HG03060 (cell line): ENCODE measurements around the gene PDE2A.

Experiments
- ATAC-seq: cut with Tn5 transposase; IDR thresholded peaks from one replicate; pipeline ENCODE4 v1.9.1; 2021; ENCODE audit warnings: low read depth, moderate number of reproducible peaks; ENCODE audit not compliant: unreplicated experiment

Gene PDE2A

DNA sequence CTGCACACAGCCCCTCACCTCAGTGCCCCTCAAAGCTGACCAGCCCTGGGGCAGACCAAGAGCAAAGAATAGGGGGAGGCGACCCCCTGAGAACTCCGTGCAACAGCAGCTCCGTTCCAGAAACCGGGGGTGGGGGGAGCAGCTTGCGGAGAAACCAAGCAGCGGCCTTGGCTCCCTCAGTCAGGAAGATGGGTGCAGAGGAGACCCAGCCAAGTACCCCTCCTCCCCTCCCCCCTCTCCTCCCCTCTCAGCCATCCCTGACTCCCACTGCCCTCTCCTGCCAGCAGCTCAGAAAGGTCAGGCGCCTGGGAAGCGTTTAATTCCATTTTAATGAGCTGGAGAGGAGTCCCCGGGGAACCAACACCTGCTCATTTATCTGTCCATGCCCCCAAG lies 78.9 kb downstream of the PDE2A start:
- ATAC-seq, result no peak

DNA sequence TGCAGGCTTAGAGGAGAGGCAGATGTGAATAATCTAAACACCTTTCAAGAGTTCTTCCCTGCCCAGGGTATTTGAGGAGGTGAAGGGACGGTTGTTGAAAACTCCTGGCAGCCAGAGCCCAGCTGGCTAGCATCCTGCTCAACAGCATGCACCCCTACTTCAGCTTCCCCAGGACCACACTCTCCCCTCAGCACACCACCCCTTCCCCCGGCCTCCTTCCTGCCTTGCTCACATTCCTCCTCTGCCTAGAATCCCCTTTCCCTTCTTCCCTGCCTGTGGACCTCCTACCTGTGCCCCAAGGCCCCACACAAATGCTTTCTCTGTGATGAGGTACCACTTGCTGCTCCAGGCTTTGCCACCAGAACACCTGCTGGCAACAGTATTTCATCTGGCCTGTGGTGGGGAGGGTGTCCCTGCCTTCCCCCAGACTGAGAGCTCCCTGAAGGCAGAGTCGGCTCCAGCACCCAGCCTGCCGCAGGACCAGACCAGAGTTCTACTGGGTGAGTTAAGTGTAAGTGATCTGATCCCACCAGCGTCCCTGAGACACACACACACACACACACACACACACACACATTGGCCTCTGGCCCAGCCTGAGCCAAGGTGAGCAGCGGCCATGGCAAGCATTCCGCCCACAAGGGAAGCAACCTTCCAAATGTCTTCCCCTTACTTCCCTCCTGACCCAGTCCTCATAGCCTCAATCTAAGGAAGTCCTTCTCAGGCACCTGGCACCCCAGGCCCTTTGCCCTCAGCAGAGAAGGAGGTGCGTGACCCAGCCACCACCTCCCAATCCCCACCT lies 79.5 kb downstream of the PDE2A start:
- no peak for ATAC-seq

DNA sequence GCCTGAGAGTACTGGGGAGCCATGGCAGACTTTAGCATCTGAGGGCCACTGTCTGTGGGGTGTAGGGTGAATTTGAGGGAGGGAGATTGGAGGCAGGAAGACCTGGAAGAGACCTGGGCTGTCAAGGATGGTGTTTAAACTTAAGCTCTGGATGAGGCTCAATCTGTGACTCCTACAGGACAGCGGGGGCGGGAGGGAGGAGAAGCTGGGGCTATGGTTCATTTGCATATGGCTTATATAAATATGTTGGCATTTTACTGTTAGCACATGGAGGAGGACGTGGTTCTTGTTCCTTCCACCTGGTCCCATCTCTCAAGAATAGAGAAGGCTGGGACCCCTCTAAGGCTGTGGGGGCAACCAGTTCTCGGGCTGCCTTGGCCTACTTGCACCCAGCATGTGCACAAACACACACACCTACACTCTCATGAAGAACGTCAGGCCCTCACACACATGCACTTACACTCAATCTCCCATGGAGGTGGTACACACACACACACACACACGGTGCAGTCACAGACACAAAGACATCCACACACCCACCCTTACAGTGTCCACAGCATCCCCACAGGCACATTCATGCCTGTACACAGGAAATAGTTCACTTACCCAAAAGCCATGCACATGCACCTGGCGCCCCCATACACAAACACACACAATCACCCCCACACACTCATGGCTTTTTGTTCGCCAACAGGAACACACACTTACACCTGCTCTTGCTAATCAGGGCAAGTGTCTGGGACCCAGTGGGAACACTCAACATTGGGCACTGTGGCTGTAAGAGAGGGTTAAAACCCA lies 81.3 kb downstream of the PDE2A start:
- no peak for ATAC-seq

DNA sequence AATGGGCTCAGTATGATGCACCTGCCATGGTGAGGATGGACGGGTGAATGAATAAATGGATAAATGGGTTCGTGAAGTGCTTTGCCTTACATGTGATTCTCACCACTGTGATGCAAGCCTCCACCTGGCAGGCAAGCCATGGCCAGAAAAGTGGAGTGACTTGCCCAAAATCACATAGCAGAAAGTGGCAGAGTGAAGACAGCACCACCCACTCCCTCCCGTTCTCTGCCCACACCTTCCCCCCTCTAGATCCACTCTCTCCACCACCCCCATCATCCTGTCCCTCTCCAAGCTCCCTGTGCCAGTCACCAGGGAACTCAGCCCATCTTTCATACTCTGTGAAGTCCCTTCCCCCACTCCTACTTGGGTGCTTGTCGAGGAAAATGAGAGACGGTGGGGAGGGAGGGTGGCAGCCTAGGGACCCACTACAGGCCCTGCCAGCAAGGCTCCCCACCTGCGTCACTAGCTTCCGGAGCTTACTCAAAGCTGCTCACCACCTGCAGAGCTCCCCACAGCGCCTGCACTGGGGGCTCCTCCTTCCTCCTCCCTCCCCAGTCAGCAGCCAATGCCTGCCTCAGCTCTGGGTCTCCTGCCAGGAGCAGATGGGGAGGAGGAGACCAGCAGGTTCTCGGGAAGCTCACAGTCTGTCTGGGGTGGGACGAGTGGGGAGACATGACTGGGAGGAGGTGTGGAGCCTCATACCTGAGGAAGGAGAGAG lies 82.3 kb downstream of the PDE2A start:
- ATAC-seq, result no peak

DNA sequence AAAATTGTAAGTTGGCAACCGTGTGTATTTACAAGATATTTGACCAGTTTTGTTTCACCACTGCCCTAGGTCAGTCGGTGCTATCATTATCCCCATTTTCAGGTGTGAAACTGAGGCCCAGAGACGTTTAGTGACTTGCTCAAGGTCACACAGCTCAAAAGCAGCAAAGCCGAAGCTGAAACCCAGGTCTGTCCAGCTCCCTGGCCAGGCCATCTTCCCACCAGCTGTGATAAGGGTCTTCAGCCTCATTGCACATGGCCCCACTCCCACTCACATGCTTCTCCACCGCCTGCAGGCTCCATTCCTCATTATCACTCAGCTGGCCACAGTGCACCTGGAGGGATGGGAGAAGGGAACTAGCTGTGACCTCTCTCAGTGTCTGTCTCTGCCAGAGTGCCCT lies 83.2 kb downstream of the PDE2A start:
- ATAC-seq, result no peak

DNA sequence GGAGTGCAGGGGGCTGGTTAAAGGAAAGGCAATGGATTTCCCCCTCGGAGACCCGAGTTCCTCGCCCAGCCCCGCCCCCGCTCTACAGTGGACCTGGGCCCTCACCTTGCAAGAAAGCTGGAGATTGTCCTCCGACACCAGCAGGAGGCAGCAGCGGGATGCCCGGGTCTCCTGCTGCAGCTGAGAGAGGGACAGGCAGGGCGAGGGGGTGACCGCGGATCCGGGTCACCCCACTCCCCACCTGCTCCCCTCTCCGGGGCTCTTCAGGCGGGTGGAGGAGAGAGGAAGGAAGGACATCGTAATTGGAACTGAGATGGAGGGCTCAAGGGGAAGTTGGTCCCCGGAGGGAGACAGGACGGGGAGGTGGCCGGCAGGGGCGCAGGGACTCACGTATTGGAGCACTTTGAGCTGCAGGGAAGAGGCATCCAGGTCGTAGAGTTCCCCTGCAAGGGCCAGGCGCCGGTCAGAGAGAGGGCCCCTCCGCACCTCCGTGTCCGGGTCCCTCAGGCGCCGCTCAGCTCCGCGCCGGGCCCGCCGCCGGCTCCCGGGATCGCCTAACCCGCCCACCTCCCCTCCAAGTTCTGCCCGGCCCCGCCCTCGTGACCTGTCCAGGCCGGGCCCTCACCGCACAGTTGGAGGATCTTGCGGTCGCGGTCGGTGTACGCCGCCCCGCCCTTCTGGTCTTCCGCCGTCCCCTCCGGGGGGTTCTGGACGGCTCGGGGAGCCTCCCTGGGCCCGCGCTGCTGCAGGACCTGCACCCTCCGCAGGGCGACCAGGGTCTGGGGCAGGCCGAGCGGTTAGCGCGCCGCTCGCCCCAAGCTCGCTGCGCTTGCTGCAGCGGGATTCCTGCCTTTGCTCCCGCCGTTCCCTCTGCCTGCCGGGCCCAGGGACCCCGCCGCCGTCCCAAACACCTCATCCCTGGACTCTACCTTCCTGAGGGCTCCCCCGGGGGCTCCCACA lies 84.1 kb downstream of the PDE2A start:
- ATAC-seq, result no peak

DNA sequence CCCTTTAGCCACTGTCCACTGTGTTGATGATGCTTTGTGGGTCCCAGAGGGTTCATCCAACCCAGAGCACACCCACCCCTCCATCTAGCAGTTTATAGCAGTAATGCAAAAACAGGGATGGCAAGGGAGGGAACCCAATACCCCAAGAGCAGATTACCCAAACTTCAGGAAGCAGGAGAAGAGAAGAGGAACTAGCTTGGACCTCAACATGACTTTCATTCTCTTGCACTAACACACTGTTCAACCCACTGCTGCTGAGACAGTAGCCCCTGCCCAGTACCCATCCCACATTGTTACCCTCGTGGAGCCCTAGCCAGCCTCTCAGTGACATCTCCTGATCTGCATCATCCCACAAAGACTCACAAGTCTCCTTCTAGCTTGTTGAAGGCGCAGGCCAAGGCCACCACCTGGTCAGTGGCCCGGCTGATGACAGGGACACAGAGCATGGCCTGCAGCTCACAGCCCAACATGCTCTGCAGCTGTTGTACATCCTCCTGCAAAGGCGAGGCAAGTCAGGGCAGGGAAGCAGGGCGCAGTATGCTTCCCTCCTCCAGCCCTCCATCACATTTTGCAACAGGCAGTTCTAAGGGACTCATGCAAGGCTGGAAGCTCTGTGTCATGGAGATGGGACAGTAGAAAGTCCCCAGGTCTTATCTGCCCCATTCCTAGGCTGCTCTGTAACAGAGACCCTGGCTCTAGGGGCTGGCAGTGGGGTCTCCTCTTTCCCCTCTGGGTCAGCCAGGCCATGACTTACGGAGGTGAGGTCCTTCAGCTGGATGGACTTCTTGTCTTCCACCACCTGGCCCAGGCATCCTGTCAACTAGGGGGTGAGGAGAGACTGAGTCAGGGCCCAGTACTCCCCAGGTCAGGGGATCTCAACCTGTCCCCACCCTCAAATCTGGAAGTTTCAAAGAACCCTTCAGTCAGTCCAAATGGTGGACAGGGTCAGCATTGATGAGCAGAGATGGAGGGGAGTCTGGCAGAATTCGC lies 85.5 kb downstream of the PDE2A start:
- ATAC-seq, result no peak

DNA sequence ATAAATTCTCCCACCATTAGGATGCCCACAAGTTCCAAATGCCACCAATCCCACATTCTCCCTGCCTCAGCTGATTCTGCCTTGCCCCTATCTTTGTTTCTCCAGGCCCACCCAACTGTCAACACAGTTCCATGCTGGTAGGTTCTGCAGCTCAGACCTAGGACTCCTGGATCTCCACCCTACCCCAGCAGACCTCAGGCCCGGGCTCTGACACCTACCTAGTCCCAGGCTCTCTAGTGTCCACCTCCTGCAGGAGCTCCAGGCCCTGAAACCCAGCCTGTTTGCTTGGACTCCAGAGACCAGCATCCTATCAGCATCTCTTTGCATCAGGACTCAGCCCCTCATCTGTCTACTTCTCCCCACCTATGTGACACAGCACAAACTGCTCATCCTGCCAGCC lies 86.5 kb downstream of the PDE2A start:
- ATAC-seq, result no peak

DNA sequence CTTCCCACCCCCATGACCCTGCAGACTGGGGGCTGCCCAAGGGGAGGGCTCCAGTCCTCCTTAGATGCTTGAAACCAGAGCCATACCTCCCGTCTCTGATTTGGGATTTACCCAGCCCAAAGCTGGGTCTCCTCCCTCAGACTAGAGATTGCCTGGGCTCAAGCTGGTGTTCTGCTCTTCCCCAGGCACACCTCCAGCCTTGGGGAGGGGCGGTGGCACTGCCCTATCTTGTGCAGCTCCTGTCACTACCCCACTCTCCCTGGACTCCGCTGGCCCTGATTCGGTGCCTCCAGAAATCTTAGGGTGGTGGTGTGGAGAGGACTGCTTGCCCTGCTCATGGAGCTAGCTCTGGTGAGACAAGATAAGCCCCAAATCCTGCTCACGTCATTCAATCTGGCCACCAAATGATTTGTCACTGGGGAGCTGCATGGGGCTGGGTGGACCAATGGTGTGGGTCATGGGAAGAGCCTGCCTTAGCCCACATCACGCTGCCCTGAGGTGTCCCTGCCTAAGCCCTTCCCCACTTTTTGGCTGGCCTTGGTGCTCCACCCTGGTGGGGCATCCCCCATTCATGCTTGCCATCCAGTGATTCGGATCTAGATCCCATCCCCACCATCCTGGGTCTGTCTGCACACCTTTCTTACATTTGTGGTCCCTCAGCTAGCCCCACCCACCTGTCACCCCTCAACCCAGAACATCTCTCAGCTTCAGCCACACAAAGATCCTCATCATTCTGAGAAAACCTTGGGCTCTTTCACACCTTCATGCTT lies 87.7 kb downstream of the PDE2A start:
- no peak for ATAC-seq

DNA sequence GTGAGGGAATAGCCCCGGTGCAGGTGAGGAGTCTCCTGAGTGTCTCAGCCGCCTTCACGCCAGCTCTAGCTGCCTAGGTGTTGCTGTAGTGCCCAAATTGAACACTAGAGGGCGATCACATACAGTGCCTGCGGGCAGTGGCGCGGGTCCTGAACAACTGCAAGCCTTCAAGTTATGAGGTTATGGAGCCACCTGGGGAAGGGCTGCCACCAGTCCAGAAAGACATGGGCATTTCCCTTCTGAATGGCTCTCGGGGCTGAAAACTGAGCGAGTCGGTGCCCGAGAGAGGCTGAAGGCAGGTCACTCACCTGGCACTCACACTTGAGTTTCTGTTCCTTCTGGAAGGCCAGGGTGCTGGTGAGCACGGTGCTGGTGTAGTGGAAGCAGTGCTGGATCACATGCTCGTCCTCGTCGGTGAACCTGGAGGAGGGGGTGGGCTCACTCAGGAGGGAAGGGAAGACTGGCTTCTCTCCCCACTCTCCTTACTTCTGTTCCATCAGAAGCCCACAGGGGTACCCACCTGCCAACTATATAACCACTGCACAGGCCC lies 88.4 kb downstream of the PDE2A start:
- no peak for ATAC-seq

DNA sequence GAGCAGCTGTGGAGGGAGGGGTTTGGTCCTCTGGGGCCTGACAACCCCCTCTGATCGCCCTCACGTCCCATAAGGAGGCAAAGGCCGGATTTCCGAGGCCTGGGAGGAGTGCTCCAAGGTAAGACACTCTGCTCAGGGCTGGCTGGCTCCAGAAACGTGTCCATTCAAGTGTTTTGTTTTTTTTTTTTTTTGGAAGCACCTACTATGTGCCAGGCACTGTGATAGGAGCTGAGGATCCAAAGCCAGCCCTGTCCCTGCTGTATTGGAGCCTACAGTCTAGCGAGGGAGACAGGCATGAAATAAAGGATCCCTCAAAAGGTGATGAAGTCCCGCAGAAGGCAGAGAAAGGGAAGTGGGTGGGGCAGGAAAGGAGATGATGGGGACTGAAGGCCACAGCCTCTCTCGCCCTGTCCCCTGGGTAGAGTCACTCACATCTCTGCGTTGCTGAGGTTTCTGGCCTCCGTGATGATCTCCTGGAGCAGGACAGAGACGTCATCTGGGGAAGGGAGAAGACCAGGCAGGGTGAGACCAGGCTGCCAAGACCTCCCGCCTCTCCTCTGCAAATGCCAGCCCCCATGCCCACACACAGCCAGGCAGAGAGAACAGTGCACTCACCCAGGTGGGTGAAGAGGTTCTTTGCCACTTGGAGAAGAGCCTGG lies 89.2 kb downstream of the PDE2A start:
- no peak for ATAC-seq

DNA sequence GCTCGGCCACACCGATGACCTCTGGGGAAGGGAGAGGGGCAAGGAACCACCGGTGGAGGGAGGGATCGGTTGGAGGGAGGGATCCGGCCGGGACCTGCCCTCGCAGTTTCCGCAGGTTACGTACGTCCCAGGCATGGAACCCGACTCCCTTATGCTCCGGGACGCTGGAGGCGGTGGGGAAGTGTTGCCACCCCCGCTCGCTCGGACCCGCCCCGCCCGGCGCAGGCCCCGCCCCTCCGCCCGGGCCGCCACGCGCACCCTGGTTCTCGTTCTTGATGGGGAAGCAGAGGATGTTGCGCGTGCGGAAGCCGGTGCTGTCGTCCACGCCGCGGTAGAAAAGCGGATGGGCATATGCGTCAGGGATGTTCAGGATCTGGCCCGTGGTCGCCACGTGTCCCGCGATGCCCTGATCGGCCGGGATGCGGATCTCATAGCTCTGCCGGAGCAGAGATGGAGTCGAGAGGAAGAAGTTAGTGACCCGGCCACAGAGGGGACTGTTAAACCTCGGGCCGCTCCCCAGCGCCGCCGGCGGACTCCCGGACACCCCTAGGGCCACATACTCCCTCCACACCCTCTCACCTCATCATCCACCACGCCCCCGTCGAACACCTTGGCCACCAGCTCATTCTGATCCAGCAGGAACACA lies 89.8 kb downstream of the PDE2A start:
- ATAC-seq, result no peak

DNA sequence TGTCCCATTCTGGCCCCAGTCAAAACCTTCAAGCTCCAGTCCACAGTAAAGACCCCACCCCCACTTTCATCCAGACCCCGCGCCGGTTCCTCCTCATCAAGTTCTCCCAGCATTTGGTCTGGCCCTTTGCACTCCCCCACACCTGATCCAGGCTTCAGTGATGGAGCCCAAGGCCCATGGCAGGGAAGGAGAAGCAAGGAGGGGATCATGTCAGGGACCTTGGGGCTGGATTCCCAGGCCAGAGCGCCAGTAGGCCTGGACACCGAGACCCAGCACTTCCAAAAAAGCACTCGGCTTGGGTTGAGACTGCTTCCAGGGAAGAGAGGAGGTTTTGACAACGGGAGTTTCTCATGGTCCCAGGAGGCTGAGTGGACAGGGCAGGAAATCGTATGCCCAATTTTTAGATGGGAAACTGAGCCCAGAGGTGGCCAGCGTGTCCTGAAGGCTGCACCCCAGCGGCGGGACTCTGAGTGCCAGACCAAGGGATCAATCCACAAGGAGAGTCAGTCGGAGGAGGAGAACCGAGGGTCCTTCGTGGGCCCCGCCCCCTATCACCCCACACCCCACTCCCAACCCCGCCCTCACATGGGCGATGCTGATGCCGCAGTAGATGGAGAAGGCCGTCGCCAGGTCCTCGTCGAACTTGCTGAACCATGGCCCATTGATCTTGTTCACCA lies 90.5 kb downstream of the PDE2A start:
- no peak for ATAC-seq

DNA sequence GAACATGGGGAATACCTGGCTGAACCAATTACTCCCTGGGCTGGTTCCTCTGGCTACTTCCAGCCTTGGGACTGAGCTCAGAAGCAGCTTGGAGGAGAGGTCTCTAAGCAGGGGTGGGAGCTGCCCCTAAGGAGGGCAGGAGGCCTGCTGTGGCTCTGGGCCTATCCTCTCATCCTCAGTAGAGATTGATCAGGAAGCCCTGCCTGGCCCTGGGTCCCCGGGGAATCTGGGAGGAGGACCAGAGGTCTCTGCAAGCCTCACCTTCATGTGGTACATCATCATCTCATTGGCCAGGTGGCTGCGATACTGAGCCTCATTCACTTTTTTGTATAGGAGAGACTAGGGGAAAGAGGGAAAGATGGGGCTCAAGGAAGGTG lies 91.1 kb downstream of the PDE2A start:
- no peak for ATAC-seq

DNA sequence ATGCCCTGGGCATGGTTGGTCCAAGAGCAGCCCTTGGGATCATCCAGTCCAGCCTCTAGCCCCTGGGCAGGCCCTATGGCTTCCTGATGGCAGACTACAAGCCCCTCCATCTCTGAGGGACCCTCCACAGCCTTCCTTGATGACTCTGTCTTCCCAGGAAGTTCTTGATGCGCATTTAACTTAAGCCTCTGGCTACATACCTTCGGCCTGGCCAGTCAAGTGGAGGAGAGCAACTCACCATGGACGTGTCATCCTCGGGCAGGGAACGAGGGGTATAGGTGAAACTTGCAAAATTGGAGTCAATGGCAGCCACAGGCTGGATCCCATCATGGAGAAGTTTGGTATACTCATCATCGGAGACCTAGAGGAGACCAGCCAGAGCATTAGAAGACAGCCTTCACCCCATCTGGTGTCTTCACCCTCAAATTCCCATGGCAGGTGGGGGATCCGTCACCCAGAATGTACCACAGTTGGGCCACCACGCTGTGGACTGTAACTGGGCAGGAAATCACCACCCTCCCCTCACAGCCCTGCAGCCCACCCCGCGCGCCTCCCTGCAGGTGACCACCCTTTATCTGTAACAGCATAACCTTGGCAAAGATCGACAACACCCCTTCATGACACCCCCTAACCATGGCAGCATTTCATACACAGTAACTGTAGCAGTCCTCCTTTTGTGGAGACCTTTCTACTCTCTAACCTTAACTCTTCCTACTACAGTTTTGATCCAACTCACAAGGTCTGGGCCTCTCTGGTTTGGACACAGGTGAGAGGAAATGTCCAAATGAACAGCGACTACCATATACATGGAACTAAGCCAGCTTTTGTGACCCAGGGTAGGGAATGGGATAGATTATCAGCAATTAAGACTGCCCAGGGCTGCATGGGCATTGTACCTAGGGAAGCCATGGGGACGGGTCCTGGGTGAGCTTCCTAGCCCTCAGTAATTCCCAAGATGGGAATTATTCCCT lies 91.7 kb downstream of the PDE2A start:
- ATAC-seq, result no peak
